ENCODE measurements around the gene KLHL15. TPM values are rescaled to one million over a fixed set of nuclear protein-coding genes. Genes with fewer than 3 reads are reported as not detected.
"Not testable (repeated sequence)": the region's sequence is repeated elsewhere in the genome, so short reads cannot be mapped to it uniquely, and the experiment has no call there.

Gene KLHL15
- total and polyA plus RNA-seq, 2 experiments from 2014 or later, result 3.4 to 8.2 TPM

GRCh38 chrX:24054182-24055042 lies 27.4 kb upstream of the KLHL15 start, which contains the start of gene EIF2S3:
Gene EIF2S3, plus strand, starts transcription at chrX:24054956. Its CDS starts 13 bp downstream, at chrX:24054969.
- H3K79me2 ChIP-seq (ENCODE audit: insufficient read depth), result no peaks in the 10 kb centered on the region; the same call in 1 of the 2 replicates
- WGBS, 2 experiments (ENCODE audit: low coverage in 1 of 2, low lambda C conversion rate in 2 of 2, missing lambda C conversion rate in 2 of 2), result 0 to 1% methylated on average over 15 to 48 of the region's 57 CpGs
- H3K4me1 ChIP-seq (ENCODE audit: insufficient read depth), result no peaks in the 10 kb centered on the region
- no peaks in the 10 kb centered on the region for H4K20me1 ChIP-seq (ENCODE audit: insufficient read depth)
- no peaks in the 10 kb centered on the region for H3K27me3 ChIP-seq (replicated peaks; ENCODE audit: insufficient read depth)
- TF ChIP-seq EZH2phosphoT487 (IDR thresholded peaks at IDR 0.05; ENCODE audit: insufficient read depth, low read depth) (no peak), EZH2 (IDR thresholded peaks at IDR 0.05; ENCODE audit: insufficient read depth, poor library complexity, severe bottlenecking) (no peak)
- H3K27ac ChIP-seq, result no peak within 1 kb of the TSS; the same call in none of the 2 replicates
- H3K4me2 ChIP-seq (ENCODE audit: unreplicated experiment), result peak within 1 kb of the TSS; percentile 95
- no peaks in the 10 kb centered on the region for H3K9me2 ChIP-seq (ENCODE audit: insufficient read depth)
- peak within 1 kb of the TSS; percentile 94 for H2AFZ ChIP-seq
- H3K36me3 ChIP-seq (ENCODE audit: low read depth), result peaks cover 12% of the 10 kb centered on the region; the same call in 1 of the 2 replicates
- no peaks in the 10 kb centered on the region for H3F3A ChIP-seq (ENCODE audit: insufficient read depth)
- H3K4me3 ChIP-seq, result no peak within 1 kb of the TSS
- H3K9me3 ChIP-seq (ENCODE audit: low read depth), result no peaks in the 10 kb centered on the region
- in situ Hi-C loops (cut with MboI), result no loop called here
- DNase-seq, result peak; percentile 92
- H3K9ac ChIP-seq, result no peak within 1 kb of the TSS

- WGBS, 2 experiments (ENCODE audit: low coverage in 1 of 2, low lambda C conversion rate in 2 of 2, missing lambda C conversion rate in 2 of 2), result 76 to 85% methylated on average over 14 to 25 of the region's 26 CpGs
- H2AFZ ChIP-seq; H3K4me3 ChIP-seq; H3K36me3 ChIP-seq (ENCODE audit: low read depth); H3F3A ChIP-seq (ENCODE audit: insufficient read depth); H3K9ac ChIP-seq; DNase-seq; H3K27me3 ChIP-seq (replicated peaks; ENCODE audit: insufficient read depth); H4K20me1 ChIP-seq (ENCODE audit: insufficient read depth); H3K4me2 ChIP-seq (ENCODE audit: unreplicated experiment); H3K79me2 ChIP-seq (ENCODE audit: insufficient read depth); H3K27ac ChIP-seq; in situ Hi-C loops (cut with MboI); H3K9me3 ChIP-seq (ENCODE audit: low read depth); H3K4me1 ChIP-seq (ENCODE audit: insufficient read depth); H3K9me2 ChIP-seq (ENCODE audit: insufficient read depth): not testable (repeated sequence)
Measured at GRCh38 chrX:24050522-24051318, 23.7 kb upstream of the KLHL15 start.

DNA sequence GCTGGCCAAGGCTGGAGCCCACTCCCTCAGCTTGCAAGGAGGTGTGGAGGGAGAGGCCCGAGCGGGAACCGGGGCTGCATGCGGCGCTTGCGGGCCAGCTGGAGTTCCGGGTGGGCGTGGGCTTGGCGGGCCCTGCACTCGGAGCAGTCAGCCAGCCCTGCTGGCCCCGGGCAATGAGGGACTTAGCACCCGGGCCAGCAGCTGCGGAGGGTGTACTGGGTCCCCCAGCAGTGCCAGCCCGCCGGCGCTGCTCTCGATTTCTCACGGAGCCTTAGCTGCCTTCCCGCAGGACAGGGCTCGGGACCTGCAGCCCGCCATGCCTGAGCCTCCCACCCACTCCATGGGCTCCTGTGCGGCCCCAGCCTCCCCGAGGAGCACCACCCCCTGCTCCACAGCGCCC lies 22.7 kb upstream of the KLHL15 start:
- DNase-seq; H3K4me2 ChIP-seq (ENCODE audit: unreplicated experiment); H3K27ac ChIP-seq; H3K36me3 ChIP-seq (ENCODE audit: low read depth); H3K79me2 ChIP-seq (ENCODE audit: insufficient read depth); H3F3A ChIP-seq (ENCODE audit: insufficient read depth); H3K27me3 ChIP-seq (replicated peaks; ENCODE audit: insufficient read depth); H4K20me1 ChIP-seq (ENCODE audit: insufficient read depth); H3K9me3 ChIP-seq (ENCODE audit: low read depth); H3K9me2 ChIP-seq (ENCODE audit: insufficient read depth); H3K4me3 ChIP-seq; H3K9ac ChIP-seq; H3K4me1 ChIP-seq (ENCODE audit: insufficient read depth); H2AFZ ChIP-seq; in situ Hi-C loops (cut with MboI): not testable (repeated sequence)
- 80 to 86% methylated on average over 6 to 16 of the region's 24 CpGs for WGBS, 2 experiments (ENCODE audit: low coverage in 1 of 2, low lambda C conversion rate in 2 of 2, missing lambda C conversion rate in 2 of 2)

GRCh38 chrX:24046060-24046459 lies 19.1 kb upstream of the KLHL15 start:
- DNase-seq; H3K79me2 ChIP-seq (ENCODE audit: insufficient read depth); H4K20me1 ChIP-seq (ENCODE audit: insufficient read depth); H3K27me3 ChIP-seq (replicated peaks; ENCODE audit: insufficient read depth); H2AFZ ChIP-seq; H3K4me1 ChIP-seq (ENCODE audit: insufficient read depth); H3F3A ChIP-seq (ENCODE audit: insufficient read depth); H3K27ac ChIP-seq; H3K9me2 ChIP-seq (ENCODE audit: insufficient read depth); H3K9me3 ChIP-seq (ENCODE audit: low read depth); in situ Hi-C loops (cut with MboI); H3K4me2 ChIP-seq (ENCODE audit: unreplicated experiment); H3K9ac ChIP-seq; H3K36me3 ChIP-seq (ENCODE audit: low read depth); H3K4me3 ChIP-seq: not testable (repeated sequence)
